RWPE2 (cell line): ENCODE measurements around the gene SUPT3H.
A peak's percentile ranks its signal among the peaks of the same experiment; 100 is the strongest.

Experiments
- ATAC-seq: fragments of 200-7000 bp; cut with Tn5 transposase; 3 replicates; pipeline ENCODE4 v1.9.1; 2021; ENCODE audit warnings: low read depth
- DNase-seq: peaks from one replicate; pipeline ENCODE4 v3.0.0-alpha.2; 2020; ENCODE audit warnings: low spot score
- H3K27ac ChIP-seq: fragments of 450-650 bp; 2 replicates; pipeline ENCODE4 v1.5.1; 2017; ENCODE audit warnings: mild to moderate bottlenecking; ENCODE audit not compliant: poor library complexity, severe bottlenecking
- H3K27me3 ChIP-seq: fragments of 250-450 bp; sonication (Bioruptor Pico); 2 replicates; pipeline ENCODE4 v1.5.1; 2021; ENCODE audit warnings: mild to moderate bottlenecking, moderate library complexity; ENCODE audit not compliant: insufficient read depth, poor library complexity, severe bottlenecking
- H3K36me3 ChIP-seq: fragments of 250-450 bp; sonication (Bioruptor Pico); 2 replicates; pipeline ENCODE4 v1.5.1; 2020; ENCODE audit warnings: low read depth, mild to moderate bottlenecking, moderate library complexity
- H3K4me1 ChIP-seq: fragments of 250-450 bp; sonication (Bioruptor Pico); 2 replicates; pipeline ENCODE4 v1.5.1; 2021; ENCODE audit warnings: mild to moderate bottlenecking, moderate library complexity; ENCODE audit not compliant: insufficient read depth, poor library complexity, severe bottlenecking
- H3K4me3 ChIP-seq: fragments of 250-450 bp; sonication (Bioruptor Pico); 2 replicates; pipeline ENCODE4 v1.5.1; 2021; ENCODE audit warnings: mild to moderate bottlenecking, moderate library complexity; ENCODE audit not compliant: severe bottlenecking
- H3K9me3 ChIP-seq: fragments of 250-450 bp; sonication (Bioruptor Pico); 2 replicates; pipeline ENCODE4 v1.5.1; 2021; ENCODE audit warnings: mild to moderate bottlenecking, moderate library complexity; ENCODE audit not compliant: severe bottlenecking
- CTCF ChIP-seq: fragments of 450-650 bp; IDR thresholded peaks from one replicate; pipeline ENCODE4 v1.5.1; 2017; ENCODE audit warnings: mild to moderate bottlenecking, moderate library complexity; ENCODE audit not compliant: poor library complexity, severe bottlenecking

Gene SUPT3H

GRCh38 chr6:45377554-45378333 is at the start of gene SUPT3H:
Gene SUPT3H, minus strand, starts transcription at chr6:45377934.
- H3K9me3 ChIP-seq, result no peaks in the 10 kb centered on the region

GRCh38 chr6:45426251-45426650 is 48.5 kb upstream of the SUPT3H start:
- Histone ChIP-seq H3K27me3 (no peaks in the 10 kb centered on the region), H3K36me3 (peaks cover 3% of the 10 kb centered on the region; the same call in 1 of the 2 replicates), H3K27ac (no peak overlapping the region), H3K4me1 (peaks cover 5% of the 10 kb centered on the region), H3K4me3 (no peak overlapping the region), H3K9me3 (no peaks in the 10 kb centered on the region)
- no peak for TF ChIP-seq CTCF
- DNase-seq (no peak), ATAC-seq (no peak)

More at GRCh38 chr6:45377554-45378333, at the start of gene SUPT3H:
- DNase-seq (peak; percentile 86), ATAC-seq (peak; percentile 93)
- Histone ChIP-seq H3K4me1 (peaks cover 11% of the 10 kb centered on the region), H3K36me3 (no peaks in the 10 kb centered on the region), H3K4me3 (peak within 1 kb of the TSS; percentile 76), H3K27me3 (no peaks in the 10 kb centered on the region), H3K27ac (peak within 1 kb of the TSS; percentile 76)
- peak; percentile 19 for TF ChIP-seq CTCF

GRCh38 chr6:45424451-45424861 is 46.7 kb upstream of the SUPT3H start:
- Histone ChIP-seq H3K36me3 (peaks cover 3% of the 10 kb centered on the region; the same call in 1 of the 2 replicates), H3K4me3 (peak overlapping the region; percentile 57), H3K4me1 (peaks cover 11% of the 10 kb centered on the region), H3K27ac (peak overlapping the region; percentile 63), H3K27me3 (no peaks in the 10 kb centered on the region), H3K9me3 (no peaks in the 10 kb centered on the region)
- ATAC-seq, result no peak
- no peak for DNase-seq
- no peak for TF ChIP-seq CTCF

- Histone ChIP-seq H3K9me3 (no peaks in the 10 kb centered on the region), H3K27me3 (no peaks in the 10 kb centered on the region), H3K4me3 (peak overlapping the region; percentile 57), H3K27ac (peak overlapping the region; percentile 63), H3K36me3 (peaks cover 3% of the 10 kb centered on the region; the same call in 1 of the 2 replicates), H3K4me1 (peaks cover 11% of the 10 kb centered on the region)
- DNase-seq (no peak), ATAC-seq (peak; percentile 30)
- TF ChIP-seq CTCF, result no peak
These were observed 46.2 kb upstream of the SUPT3H start for GRCh38 chr6:45423824-45424450.
